Measurements from ENCODE around the gene TBC1D20.

Gene TBC1D20

DNA sequence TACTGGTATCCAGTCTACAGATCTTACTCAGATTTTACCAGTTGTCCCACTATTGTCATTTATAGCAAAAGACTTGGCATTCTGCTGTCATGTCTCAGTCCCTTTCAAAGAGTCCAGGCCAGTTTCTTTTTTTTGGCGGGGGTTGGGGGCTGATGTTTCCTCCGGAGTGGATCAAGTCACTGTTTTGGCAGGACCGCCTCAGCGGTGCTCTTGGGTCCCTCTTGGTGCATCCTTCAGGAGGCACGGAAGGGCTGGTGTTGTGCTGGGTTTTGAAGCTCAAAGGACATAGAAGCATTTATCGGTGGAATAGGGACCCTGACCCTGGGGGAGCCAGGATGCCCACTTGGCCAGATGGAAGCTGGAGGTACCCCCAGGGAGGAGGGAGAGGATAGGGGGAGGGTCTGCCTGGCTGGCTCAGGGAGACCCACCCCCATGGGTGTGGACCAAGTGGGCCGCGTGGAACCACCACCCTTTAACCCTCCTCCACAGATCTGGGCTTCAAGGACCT lies 43.4 kb downstream of the TBC1D20 start:
- DNase-seq: no peak

DNA sequence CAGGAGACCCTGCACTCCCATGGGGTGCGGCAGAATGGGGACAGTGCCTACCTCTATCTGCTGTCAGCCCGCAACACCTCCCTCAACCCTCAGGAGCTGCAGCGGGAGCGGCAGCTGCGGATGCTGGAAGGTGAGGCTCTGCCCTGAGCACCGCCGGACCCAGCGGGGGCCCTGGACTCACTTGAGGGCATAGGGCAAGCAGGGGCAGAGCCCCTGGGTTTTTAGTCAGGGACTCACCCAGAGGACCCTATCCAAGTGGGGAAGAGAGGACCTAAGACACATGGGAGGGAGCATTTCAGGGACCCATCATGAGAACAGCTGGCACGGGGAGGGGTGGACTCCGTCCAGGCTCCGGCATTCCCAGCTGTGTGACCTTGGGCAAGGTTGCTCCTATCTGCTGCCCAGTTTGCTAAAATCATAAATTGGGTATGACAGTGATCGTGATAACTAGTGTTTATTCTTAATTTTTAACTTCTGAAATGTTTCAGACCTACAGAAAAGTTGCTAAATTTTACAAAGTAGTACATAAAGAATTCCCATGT lies 44.5 kb downstream of the TBC1D20 start:
- no peak for DNase-seq

DNA sequence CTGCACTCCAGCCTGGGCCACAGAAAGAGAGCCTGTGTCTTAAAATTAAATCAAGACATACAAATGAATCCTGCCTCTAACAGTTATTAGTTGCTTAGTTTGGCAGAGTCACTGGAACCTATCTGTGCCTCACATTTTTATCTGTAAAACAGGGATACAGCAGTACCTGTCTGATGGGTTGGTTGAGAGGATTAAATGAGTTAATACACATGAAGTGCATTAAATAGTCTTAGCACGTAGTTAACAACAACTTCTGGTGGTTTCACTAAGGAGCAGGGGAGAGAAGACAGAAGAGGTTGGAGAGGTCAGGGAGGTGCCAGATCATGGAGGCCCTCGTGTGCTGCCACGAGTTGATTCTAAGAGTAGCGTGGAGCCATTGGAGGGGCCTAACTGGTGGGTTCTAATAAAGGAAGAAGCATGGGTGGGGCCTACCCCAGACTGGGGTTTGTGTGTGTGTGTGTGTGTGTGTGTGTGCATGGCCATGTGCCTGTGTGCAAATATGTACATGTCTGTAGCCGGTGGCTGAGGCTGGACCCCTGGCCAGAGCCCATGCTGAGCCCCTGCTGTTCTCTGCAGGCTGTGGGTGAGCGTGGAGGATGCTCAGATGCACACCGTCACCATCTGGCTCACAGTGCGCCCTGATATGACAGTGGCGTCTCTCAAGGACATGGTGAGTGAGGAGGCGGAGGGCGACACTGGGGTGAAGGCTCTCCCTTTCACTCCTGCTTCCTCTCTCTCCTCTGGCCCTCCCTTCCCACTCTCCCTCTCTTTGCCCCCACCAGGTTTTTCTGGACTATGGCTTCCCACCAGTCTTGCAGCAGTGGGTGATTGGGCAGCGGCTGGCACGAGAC lies 45.2 kb downstream of the TBC1D20 start:
- no peak for DNase-seq

DNA sequence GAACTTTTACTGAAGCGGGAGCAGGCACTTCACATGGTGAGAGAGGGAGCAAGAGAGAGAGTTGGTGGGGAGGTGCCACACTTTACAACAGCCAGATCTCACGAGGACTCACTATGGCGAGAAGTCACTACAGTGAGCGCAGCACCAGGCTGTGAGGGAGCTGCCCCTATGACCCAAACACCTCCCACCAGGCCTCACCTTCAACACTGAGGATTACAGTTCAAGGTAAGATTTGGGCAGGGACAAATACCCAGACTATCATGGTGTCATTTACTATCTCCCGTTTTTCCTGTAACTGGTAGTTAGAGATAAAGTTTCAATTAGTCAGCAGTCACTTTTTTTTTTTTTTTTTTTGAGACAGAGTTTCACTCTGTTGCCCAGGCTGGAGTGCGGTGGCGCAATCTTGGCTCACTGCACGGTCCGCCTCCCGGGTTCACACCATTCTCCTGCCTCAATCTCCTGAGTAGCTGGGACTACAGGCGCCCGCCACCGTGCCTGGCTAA lies 46.5 kb downstream of the TBC1D20 start:
- no peak for DNase-seq

DNA sequence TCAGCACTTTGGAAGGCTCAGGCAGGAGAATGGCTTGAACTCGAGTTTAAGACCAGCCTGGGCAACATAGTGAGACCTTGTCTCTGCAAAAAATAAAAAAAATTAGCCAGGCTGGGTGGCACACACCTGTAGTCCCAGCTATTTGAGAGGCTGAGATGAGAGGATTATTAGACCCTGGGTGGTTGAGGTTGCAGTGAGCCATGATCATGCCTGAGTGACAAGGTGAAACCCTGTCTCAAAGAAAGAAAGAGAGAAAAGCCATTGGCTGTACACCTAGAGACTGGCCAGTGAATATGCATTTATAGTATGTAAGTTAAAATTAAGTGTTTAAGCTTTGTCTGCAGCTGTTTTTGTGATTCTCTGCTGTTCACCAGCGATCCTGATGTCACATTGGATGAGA lies 48.2 kb downstream of the TBC1D20 start:
- no peak for DNase-seq

DNA sequence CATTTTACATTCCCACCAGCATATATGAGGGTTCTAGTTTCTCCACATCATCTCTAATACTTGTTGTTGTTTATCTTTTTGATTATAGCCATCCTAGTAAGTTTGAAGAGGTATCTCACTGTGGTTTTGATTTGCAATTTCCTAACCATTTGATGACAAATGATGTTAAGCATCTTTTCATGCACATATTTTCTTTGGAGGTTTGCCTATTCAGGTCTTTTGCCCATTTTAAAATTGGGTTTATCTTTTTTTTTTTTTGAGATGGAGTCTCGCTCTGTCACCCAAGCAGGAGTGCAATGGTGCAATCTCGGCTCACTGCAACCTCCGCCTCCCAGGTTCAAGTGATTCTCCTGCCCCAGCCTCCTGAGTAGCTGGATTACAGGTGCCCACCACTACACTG lies 50.3 kb downstream of the TBC1D20 start:
- DNase-seq: no peak

DNA sequence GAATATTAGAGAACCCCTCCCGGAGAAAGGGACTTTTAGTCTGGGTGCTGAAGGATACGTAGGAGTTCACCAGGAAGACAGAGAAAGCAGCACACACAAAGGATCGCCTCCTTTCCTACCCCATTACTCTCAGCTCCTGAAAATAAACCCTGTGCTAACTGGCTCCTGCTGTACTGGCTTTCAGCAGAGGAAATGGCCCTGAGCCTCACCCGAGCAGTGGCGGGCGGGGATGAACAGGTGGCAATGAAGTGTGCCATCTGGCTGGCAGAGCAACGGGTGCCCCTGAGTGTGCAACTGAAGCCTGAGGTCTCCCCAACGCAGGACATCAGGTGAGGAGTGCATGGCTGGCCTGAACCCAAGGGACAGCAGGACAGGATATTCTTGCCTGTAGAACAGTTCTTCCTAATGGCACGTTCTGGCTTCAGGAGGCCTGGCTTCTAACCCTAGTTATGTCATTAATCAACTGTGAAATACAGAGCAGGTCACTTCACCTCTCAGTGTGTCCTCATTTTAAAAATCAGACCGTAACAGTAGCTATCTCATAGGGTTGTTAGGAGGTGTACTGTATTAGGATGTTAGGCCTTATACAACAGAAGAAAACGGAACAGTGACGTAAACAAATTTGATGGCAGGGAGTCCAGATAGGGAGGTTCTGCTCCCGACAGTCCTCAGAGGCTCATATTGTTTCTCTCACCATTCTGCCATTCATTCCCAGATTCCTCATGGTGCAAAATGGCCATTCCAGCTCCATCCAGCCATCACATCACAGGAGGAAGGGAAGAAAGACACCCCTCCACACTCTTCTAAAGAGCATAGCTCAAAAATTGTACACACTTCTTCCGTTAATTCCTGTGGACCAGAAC lies 52.4 kb downstream of the TBC1D20 start:
- no peak for DNase-seq

DNA sequence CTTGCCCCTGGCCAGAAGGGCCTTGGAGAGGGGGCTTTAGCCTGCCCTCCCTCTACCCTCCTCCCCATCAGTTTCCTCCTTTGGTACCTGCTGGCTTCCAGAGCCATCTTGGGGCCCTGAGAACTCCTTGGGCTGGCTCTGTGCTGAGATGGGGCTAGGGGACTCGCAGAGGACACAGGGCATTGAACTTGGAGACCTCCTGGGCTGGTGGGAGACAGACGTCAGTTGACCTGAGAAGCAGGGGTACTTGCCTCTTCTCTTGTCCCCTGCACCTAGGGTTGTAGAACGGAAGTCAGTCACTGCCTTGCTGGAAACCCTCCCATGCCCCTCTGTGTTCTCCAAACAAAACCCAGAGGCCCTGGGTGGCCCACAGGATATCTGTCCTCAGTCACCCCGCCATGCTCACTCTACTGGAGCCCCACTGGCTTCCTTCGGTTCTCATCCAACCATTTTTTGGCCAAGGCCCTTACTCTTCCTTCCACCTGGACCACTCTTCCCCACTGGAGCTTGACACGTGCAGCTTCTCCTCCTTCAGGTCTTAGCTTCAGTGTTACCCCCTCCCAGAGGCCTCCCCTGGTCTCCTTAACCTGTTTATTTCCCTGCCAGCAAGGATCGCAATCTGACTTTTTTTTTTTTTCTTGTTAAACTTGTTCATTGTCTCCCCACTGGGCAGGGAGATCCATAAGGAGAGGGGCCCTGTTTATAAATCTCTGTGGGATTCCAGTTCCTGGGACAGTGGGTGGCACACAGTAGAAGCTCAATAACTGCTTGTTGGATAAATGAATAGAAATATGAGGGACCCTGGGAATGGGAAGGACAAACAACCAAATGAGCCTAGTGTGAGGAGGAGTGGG lies 53.3 kb downstream of the TBC1D20 start:
- DNase-seq: no peak

DNA sequence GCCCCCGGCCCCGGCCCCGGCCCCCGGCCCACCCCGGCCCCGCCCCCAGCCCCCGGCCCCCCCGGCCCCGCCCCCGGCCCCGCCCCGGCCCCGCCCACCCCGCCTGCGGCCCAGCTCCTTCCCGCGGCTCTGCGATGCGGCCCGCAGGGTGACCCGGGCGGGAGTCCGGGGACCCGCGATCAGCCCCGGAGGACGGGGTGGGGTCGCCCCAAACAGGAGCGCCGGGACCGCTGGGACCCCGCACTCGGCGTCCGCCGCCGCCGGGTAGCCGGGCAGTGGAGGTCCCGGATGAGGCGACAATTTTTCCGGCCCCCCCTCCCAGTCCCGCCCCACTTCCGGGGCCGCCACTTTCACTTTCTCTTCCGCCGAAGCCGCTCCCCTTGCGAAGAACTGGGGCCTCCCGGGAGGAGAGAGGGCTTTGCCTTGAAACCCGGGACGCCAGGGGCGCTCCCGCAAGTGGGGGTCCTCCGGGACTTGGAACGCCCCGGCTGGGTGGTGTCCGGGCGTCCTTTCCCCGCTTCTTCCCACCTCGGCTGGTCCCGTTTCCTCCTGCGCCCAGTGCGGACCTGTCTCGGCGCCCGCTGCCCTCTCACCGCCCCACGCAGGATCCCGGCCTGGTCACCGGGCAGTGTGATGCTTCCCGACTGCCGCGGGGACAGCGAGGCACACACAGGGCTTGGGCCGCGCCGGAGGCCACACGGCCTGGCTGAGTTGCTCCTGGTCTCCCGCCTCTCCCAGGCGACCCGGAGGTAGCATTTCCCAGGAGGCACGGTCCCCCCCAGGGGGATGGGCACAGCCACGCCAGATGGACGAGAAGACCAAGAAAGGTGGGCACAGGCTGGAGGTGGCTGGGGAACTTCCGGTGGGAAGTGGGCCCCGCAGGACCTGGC lies 54.1 kb downstream of the TBC1D20 start, which contains the start of gene RBCK1:
TSS of gene RBCK1 (plus strand) at position 347 of the 890 bp plus-strand sequence. CDS start at position 806, 459 bp downstream.
- DNase-seq: peak; percentile 95

DNA sequence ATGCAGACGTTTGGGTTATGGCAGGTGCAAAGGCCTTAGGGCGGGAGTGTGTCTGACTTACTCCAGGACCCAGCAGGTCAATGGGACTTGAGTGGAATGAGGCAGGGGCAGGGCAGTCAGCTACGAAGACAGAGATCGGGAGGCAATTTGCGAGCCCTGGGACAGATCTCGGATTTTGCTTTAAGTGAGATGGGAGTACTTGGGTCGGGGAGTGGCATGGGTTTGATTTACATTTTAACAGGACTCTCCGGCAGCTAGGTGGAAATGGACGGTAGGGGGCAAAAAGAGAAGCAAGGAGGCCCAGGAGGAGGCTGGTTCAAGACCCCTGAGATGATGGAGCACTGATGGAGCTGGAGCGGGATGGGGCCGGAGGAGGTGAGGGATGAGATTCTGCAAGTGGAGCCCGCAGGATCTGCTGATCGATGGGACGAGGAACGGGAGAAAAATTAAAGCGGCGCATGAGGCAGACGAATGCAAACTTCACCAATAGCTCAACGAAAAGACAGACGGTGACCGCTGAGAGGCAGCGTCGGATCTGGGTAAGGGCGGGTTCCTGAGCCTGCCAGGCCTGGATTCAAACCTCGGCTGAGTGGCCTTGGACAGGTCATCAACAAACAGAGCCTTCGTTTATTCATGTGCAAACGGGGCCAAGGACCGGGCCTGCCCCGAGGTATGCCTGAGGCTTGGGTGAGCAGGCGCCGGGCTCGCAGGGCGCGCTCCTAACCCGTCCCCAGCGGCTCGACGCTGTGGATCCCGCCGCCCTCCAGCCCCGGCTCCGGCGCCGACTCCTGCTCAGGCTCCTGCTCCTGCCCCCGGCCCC lies 55.0 kb downstream of the TBC1D20 start:
- DNase-seq: peak; percentile 72

DNA sequence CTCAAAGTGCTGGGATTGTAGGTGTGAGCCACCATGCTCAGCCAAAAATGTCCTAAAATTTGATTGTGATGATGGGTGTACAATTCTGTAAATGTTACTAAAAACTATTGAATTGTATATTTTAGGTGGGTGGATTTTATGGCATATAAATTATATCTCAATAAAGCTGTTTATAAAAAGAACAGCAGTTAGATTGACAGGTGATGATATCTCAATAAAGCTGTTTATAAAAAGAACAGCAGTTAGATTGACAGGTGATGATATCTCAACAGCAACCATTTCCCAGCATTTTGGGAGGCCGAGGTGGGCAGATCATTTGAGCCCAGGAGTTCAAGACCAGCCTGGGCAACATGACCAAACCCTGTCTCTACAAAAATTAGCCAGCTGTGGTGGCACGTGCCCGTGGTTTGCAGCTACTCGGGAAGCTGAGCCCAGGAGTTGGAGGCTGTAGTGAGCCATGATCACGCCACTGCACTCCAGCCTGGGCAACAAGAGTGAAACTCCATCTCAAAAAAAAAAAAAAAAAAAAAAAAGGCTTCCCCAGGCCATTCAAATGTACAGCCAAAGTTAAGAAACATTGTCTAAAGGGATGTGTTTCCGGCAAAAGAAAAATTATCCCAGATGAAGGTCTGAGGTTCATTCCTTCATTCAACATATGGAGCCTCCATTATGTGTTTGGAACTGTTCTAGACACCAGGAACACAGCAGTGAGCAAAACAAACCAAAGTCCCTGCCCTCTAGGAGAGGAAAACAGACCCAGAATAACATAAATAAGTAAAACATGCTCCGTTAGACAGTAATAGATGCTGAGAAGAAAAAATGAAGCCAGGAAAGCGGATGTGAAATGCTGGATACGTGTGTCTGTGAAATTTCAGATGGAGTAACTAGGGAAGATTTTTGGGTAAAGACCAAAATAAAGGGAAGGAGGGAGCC lies 55.9 kb downstream of the TBC1D20 start:
- DNase-seq: no peak

DNA sequence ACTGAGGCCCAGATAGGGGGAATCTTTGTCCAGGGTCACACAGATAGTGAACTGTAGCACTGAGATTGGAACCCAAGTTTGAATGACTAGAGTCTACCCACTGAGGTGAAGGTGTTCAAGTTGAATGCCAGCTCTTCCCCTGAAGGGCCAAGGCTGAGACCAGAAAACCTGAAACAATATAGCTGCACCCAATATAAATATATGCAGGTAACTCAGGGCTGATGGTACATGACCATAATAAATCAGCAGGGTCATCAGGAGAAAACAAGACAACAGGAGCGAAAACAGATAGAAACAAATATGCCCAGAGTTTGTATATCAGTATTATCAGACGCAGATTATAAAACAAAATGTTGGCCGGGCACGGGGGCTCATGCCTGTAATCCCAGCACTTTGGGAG lies 58.2 kb downstream of the TBC1D20 start:
- DNase-seq: no peak

DNA sequence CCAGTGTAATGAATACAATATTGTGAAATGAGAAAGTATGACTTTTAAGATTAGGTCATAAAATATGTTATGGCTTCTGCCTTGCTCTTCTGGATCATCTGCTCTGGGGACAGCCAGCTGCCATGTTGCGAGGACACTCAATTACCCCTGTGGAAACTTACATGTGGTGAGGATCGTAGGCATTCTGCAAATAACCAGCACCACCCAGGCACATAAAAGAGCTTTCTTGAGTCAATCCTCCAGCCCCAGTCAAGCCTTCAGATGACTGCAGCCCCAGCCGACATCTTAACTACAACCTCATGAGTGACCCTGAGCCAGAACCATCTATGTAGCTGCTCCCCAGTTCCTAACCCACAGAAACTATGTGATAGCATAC lies 58.8 kb downstream of the TBC1D20 start:
- no peak for DNase-seq

DNA sequence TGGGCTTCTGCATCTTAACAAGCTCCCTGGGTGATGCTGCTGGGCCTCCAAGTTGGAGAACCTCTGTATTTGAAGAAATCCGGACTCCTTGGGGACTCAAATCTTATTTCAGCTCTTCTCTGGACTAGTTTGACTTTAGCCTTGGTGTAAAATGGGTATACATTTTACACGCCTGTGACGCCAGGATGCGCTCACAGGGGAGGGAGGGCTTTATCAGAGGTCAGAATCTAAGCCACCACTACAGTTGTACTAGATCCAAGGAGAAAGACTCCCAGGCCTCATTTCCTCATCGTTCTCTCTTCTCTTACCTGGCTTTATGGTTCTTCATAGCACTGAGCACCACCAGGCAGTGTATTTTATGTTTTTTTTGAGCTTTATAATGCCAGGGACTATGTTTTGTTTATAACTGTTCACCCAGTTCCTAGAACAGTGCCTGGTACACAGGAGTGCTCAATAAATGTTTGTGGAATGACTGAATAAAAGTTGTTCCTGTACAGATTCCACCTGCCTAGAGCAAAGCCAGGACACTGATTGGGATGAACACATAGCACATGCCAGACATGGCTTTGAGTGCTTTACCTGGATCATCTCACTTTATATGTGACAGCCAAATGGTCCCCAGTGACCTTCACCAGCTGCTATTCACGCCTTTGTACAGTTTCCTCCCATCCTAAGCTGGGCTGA lies 59.3 kb downstream of the TBC1D20 start:
- DNase-seq: no peak

DNA sequence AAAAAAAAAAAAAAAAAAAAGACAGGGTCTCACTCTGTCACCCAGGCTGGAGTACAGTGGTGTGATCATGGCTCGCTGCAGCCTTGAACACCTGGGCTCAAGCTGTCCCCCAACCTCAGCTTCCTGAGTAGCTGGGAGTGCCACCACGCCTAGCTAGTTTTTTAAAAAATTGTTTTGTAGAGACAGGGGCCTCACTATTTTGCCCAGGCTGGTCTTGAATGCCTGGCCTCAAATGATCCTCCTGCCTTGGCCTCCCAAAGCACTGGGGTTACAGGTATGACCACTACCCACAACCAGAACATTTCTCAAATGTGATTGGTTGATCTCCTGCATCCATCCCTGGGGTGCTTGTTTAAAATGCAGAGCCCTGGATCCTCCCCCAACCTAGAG lies 59.8 kb downstream of the TBC1D20 start:
- DNase-seq: no peak

DNA sequence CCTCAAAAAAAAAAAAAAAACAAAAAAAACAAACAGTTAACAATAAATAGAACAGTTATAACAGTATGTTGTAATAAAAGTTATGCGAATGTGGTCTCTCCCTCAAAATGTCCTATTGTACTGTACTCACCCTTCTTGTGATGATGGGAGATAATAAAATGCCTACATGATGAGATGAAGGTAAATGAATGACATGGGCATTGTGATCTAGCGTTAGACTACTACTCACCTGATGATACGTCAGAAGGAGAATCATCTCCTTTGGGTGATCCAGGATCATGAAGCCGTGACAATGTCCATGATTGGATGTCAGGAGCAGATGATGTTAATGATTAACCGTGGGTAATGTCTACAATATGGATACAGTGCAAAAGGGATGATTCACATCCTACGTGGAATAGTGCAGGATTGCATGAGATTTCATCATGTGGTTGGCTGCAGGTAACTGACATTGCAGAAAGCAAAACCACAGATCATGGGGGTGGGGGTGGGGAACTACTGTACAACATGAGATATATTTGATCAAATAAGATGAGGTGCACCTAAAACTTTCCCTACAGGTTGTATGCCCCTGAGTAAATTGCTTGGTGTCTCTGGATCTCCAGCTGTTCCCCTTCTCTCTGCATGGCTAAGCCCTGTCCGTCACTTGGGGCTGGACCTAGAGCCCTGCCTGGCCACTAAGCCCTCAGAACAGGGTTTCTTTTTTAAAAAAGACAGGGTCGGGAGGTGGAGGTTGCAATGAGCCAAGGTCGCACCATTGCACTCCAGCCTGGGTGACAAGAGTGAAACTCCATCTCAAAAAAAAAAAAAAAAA lies 60.4 kb downstream of the TBC1D20 start:
- no peak for DNase-seq

DNA sequence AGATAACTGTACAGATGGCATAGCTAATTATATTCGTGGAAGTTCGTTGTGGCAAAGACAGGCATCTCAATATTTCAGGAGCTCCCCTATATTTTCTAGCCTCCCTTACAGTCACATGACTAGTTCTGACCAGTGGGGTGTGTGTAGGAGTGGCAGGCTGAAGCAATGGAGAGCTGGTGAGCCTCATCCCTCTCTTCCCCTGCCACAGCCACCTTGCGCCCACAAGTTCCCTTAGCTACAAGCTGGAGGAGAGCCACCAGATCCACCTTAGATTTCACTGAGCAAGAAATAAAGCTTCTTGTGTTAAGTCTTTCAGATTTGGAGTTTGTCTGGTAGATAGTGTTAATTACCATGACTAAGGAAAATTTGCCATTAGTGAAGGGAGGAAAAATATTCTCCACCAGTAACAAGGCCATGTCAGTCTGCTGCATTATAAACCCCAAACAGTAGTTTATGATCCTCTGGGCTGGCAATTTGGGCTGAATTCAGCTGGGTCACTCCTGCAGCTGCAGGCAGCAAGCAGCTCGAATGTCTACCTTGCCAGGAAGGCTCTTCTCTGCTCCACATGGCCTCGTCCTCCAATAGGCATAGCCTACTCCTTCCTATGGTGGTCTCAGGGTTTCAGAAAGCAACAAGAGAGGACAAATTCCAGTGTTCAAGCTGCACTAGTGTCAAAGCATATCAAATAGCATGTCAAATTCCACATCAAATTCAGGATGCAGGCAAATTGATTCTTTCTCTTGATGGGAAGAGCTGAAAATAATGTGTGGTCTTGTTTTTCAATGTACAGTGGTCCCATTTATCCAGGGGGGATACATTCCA lies 61.7 kb downstream of the TBC1D20 start:
- DNase-seq: no peak

Data from suppressor macrophage treated with lipopolysaccharide for 4 hours (primary cell).